Breast epithelium (tissue), 4 donors: ENCODE measurements around the gene PURA. TPM values are rescaled to one million over a fixed set of nuclear protein-coding genes. Genes with fewer than 3 reads are reported as not detected.

ENCODE experiments used
- DNase-seq, 2 donors: peaks; one replicate each; pipeline ENCODE4 v3.0.0-alpha.2; 2019; ENCODE audit warnings: low spot score in 2 of 2
- H3K27ac ChIP-seq, 2 donors: fragments of 200-600 bp; sonication (generic) in 1 of 2; one replicate each; pipeline ENCODE4 v1.5.1; 2016 to 2019; ENCODE audit warnings: mild to moderate bottlenecking in 1 of 2
- H3K27me3 ChIP-seq, 2 donors: fragments of 200-600 bp; sonication (generic) in 1 of 2; one replicate each; pipeline versions ENCODE4 v1.5.1 to v1.6.0; 2017 to 2019; ENCODE audit warnings: control low read depth in 1 of 2, mild to moderate bottlenecking in 1 of 2
- H3K36me3 ChIP-seq: fragments of 200-600 bp; one replicate; pipeline ENCODE4 v1.5.1; 2019
- H3K4me1 ChIP-seq, 2 donors: fragments of 200-600 bp; sonication (generic); one replicate each; pipeline ENCODE4 v1.5.1; 2016 to 2019; ENCODE audit warnings: control low read depth in 1 of 2
- H3K4me3 ChIP-seq, 3 donors: fragments of 200-600 bp; sonication (generic); 1 replicate in 2 of 3; 2 replicates in 1 of 3; pipeline ENCODE4 v1.5.1; 2016 to 2019; ENCODE audit warnings: mild to moderate bottlenecking in 3 of 3, moderate library complexity in 2 of 3
- H3K9me3 ChIP-seq, 2 donors: fragments of 200-600 bp; sonication (generic) in 1 of 2; one replicate each; pipeline ENCODE4 v1.5.1; 2016 to 2019; ENCODE audit warnings: control low read depth in 1 of 2
- CTCF ChIP-seq, 3 donors: fragments of 450-650 bp; IDR thresholded peaks; one replicate each; pipeline ENCODE4 v1.5.1; 2016 to 2017; ENCODE audit warnings: antibody characterized with exemption in 3 of 3, mild to moderate bottlenecking in 3 of 3, moderate library complexity in 3 of 3
- POLR2A ChIP-seq: fragments of 450-650 bp; IDR thresholded peaks from one replicate; pipeline ENCODE4 v1.6.1; 2016; ENCODE audit warnings: antibody characterized with exemption, mild to moderate bottlenecking, moderate library complexity
- POLR2AphosphoS5 ChIP-seq, 3 donors: sonication (generic); formaldehyde crosslinking; IDR thresholded peaks; one replicate each; pipeline ENCODE4 v1.6.1; 2017; ENCODE audit warnings: antibody characterized with exemption in 3 of 3
- intact Hi-C: fragments of 100-400 bp; cut with DNase I; formaldehyde crosslinking; loops from one replicate; pipeline ENCODE4 v1.15.1; 2023; ENCODE audit warnings: low total_unique reads
- total RNA-seq, 3 donors: library from RNA; depleted of rRNA; stranded (reverse); fragments of >200 nt; gene quantifications; one replicate each; pipeline ENCODE4 v1.1.0, GENCODE V29; 2016

The PURA gene
- total RNA-seq, 3 donors from 2014 or later = 27.9 to 33.8 (median 30.1) TPM

GRCh38 chr5:140157032-140157781 lies 43.3 kb downstream of the PURA start:
- Histone ChIP-seq H3K27me3 (no peaks in the 10 kb centered on the region), H3K36me3 (no peaks in the 10 kb centered on the region), H3K4me3 (peak overlapping the region; percentile 31 to 60 (median 47)), H3K4me1 (peaks cover 0 to 6% of the 10 kb centered on the region in 2 donors), H3K27ac (peak overlapping the region; percentile 55 to 56), H3K9me3 (no peaks in the 10 kb centered on the region)
- TF ChIP-seq POLR2AphosphoS5 (IDR thresholded peaks at IDR 0.05) = no peak
- no peak for TF ChIP-seq POLR2A
- TF ChIP-seq CTCF (IDR thresholded peaks at IDR 0.05) = peak; percentile 88 to 96 (median 95)
- DNase-seq = peak; percentile 81 to 85
- intact Hi-C loops = loop anchor here (10.0 kb wide), 1 partner anchor 372 kb away; no protein-coding TSS in a partner anchor

- intact Hi-C loops = loop anchor here (10.0 kb wide), 1 partner anchor 374 kb away; no protein-coding TSS in a partner anchor
- Histone ChIP-seq H3K36me3 (no peaks in the 10 kb centered on the region), H3K4me1 (no peaks in the 10 kb centered on the region), H3K9me3 (no peaks in the 10 kb centered on the region), H3K4me3 (no peak overlapping the region), H3K27me3 (no peaks in the 10 kb centered on the region), H3K27ac (no peak overlapping the region)
- no peak for DNase-seq
- TF ChIP-seq POLR2AphosphoS5 (IDR thresholded peaks at IDR 0.05) (no peak), CTCF (IDR thresholded peaks at IDR 0.05) (no peak), POLR2A (no peak)
These were observed 45.4 kb downstream of the PURA start for GRCh38 chr5:140159014-140159927.

GRCh38 chr5:140162275-140162674 lies 48.4 kb downstream of the PURA start:
- Histone ChIP-seq H3K27me3 (no peaks in the 10 kb centered on the region), H3K9me3 (no peaks in the 10 kb centered on the region), H3K36me3 (no peaks in the 10 kb centered on the region), H3K4me3 (no peak overlapping the region), H3K27ac (no peak overlapping the region), H3K4me1 (no peaks in the 10 kb centered on the region)
- intact Hi-C loops = no loop called here
- DNase-seq = no peak
- TF ChIP-seq POLR2A (no peak), POLR2AphosphoS5 (IDR thresholded peaks at IDR 0.05) (no peak), CTCF (IDR thresholded peaks at IDR 0.05) (no peak)

GRCh38 chr5:140162781-140163180 lies 48.9 kb downstream of the PURA start:
- Histone ChIP-seq H3K27me3 (no peaks in the 10 kb centered on the region), H3K9me3 (no peaks in the 10 kb centered on the region), H3K36me3 (no peaks in the 10 kb centered on the region), H3K4me3 (no peak overlapping the region), H3K4me1 (no peaks in the 10 kb centered on the region), H3K27ac (no peak overlapping the region)
- TF ChIP-seq POLR2A (no peak), POLR2AphosphoS5 (IDR thresholded peaks at IDR 0.05) (no peak), CTCF (IDR thresholded peaks at IDR 0.05) (no peak)
- intact Hi-C loops = no loop called here
- DNase-seq = no peak
